Transverse colon (tissue), 4 donors: Measurements from ENCODE around the gene GPR153. TPM values are rescaled to one million over a fixed set of nuclear protein-coding genes. Genes with fewer than 3 reads are reported as not detected.

ENCODE experiments used
- DNase-seq: peaks from one replicate; pipeline ENCODE4 v3.0.0-alpha.2; 2019
- H3K27ac ChIP-seq, 4 donors: fragments of 200-600 bp; sonication (generic); 2 replicates each; pipeline ENCODE4 v1.5.1; 2016 to 2018; ENCODE audit warnings: inconsistent platforms in 4 of 4
- H3K27me3 ChIP-seq: fragments of 200-600 bp; sonication (generic); 2 replicates; pipeline ENCODE4 v1.5.1; 2017; ENCODE audit warnings: inconsistent platforms
- H3K36me3 ChIP-seq, 4 donors: fragments of 200-600 bp; sonication (generic); 2 replicates each; pipeline ENCODE4 v1.5.1; 2017 to 2019; ENCODE audit warnings: inconsistent platforms in 4 of 4
- H3K4me1 ChIP-seq, 4 donors: fragments of 200-600 bp; sonication (generic); 2 replicates each; pipeline ENCODE4 v1.5.1; 2017 to 2020; ENCODE audit warnings: inconsistent platforms in 4 of 4
- H3K4me3 ChIP-seq, 4 donors: fragments of 200-600 bp; sonication (generic); 1 replicate in 1 of 4; 2 replicates in 3 of 4; pipeline versions ENCODE4 v1.5.1 to v1.6.1; 2017 to 2019; ENCODE audit warnings: inconsistent platforms in 4 of 4
- H3K9me3 ChIP-seq, 2 donors: fragments of 200-600 bp; sonication (generic); 2 replicates each; pipeline ENCODE4 v1.5.1; 2017 to 2019; ENCODE audit warnings: inconsistent platforms in 2 of 2
- CTCF ChIP-seq, 5 experiments: fragments of 200-600 bp in 3 of 5; fragments of 450-650 bp in 2 of 5; sonication (generic) in 3 of 5; IDR thresholded peaks; 1 replicate in 2 of 5; 2 replicates in 3 of 5; pipeline ENCODE4 v1.5.1; 2016 to 2017; ENCODE audit warnings: antibody characterized with exemption in 5 of 5, inconsistent platforms in 3 of 5, mild to moderate bottlenecking in 2 of 5, moderate library complexity in 1 of 5
- EP300 ChIP-seq: sonication (generic); formaldehyde crosslinking; IDR thresholded peaks from one replicate; pipeline ENCODE4 v1.6.1; 2017; ENCODE audit warnings: antibody characterized with exemption, low read depth
- POLR2A ChIP-seq: fragments of 450-650 bp; IDR thresholded peaks from one replicate; pipeline ENCODE4 v1.6.1; 2016; ENCODE audit warnings: antibody characterized with exemption, mild to moderate bottlenecking, moderate library complexity
- POLR2AphosphoS5 ChIP-seq, 3 donors: sonication (generic); formaldehyde crosslinking; IDR thresholded peaks; one replicate each; pipeline ENCODE4 v1.6.1; 2016; ENCODE audit warnings: antibody characterized with exemption in 3 of 3
- WGBS, 2 donors: methylation state at CpG; one replicate each; pipeline ENCODE4 v1.1.5; 2018; ENCODE audit warnings: low coverage in 1 of 2; 5-methylcytosine and 5-hydroxymethylcytosine counted together
- in situ Hi-C, 4 donors: fragments of 200-750 bp; cut with MboI; loops; one replicate each; pipeline versions ENCODE4 v1.15.0 to v1.15.1; 2017; ENCODE audit warnings: low sequenced_read_pairs in 3 of 4, low pct_ligation_motif_present in 1 of 4, low pct_unique_long_range_greater_than_20kb in 1 of 4
- intact Hi-C: fragments of 100-400 bp; cut with DNase I; formaldehyde crosslinking; loops from one replicate; pipeline ENCODE4 v1.15.1; 2023; ENCODE audit warnings: low total_unique reads
- total RNA-seq, 4 donors: library from RNA; depleted of rRNA; stranded (reverse); fragments of >200 nt; gene quantifications; one replicate each; pipeline ENCODE4 v1.1.0, GENCODE V29; 2016

GPR153 gene
- total RNA-seq, 4 donors from 2014 or later, result 15.6 to 38.2 (median 27.8) TPM

GRCh38 chr1:6288665-6289064, 27.8 kb upstream of the GPR153 start:
- no peaks in the 10 kb centered on the region for H3K9me3 ChIP-seq
- TF ChIP-seq POLR2A (no peak), EP300 (no peak), POLR2AphosphoS5 (IDR thresholded peaks at IDR 0.05) (no peak), CTCF (IDR thresholded peaks at IDR 0.05) (no peak)
- no peaks in the 10 kb centered on the region for H3K27me3 ChIP-seq
- no peak overlapping the region for H3K27ac ChIP-seq
- in situ Hi-C loops (no loop called here), intact Hi-C loops (no loop called here)
- no peaks in the 10 kb centered on the region for H3K36me3 ChIP-seq
- peaks cover 0 to 6% (median 0%) of the 10 kb centered on the region in 4 donors for H3K4me1 ChIP-seq
- no peak for DNase-seq
- WGBS, 2 donors, result 40 to 76% methylated on average over 1 to 10 of the region's 10 CpGs
- no peak overlapping the region for H3K4me3 ChIP-seq

- Histone ChIP-seq H3K9me3 (no peaks in the 10 kb centered on the region), H3K27ac (no peak overlapping the region), H3K4me1 (peaks cover 0 to 6% (median 0%) of the 10 kb centered on the region in 4 donors), H3K4me3 (no peak overlapping the region), H3K27me3 (no peaks in the 10 kb centered on the region), H3K36me3 (no peaks in the 10 kb centered on the region)
- TF ChIP-seq POLR2AphosphoS5 (IDR thresholded peaks at IDR 0.05), result no peak
- TF ChIP-seq EP300, result no peak
- TF ChIP-seq CTCF (IDR thresholded peaks at IDR 0.05), result no peak
- no peak for TF ChIP-seq POLR2A
- intact Hi-C loops, result no loop called here
- DNase-seq, result no peak
- in situ Hi-C loops, result no loop called here
- 93% methylated on average over 14 of the region's 14 CpGs; no CpG with 5 or more reads in 1 of the 2 donors for WGBS, 2 donors
Observed at GRCh38 chr1:6288026-6288425, 27.1 kb upstream of the GPR153 start.

GRCh38 chr1:6287431-6287886, 26.6 kb upstream of the GPR153 start:
- Histone ChIP-seq H3K9me3 (no peaks in the 10 kb centered on the region), H3K4me1 (peaks cover 0 to 6% (median under 1%) of the 10 kb centered on the region in 4 donors), H3K27ac (no peak overlapping the region), H3K27me3 (no peaks in the 10 kb centered on the region), H3K4me3 (no peak overlapping the region), H3K36me3 (no peaks in the 10 kb centered on the region)
- no peak for TF ChIP-seq CTCF (IDR thresholded peaks at IDR 0.05)
- WGBS, 2 donors, result 81 to 87% methylated on average over 6 to 10 of the region's 10 CpGs
- no peak for DNase-seq
- intact Hi-C loops (no loop called here), in situ Hi-C loops (no loop called here)

- Histone ChIP-seq H3K4me1 (peaks cover 0 to 9% (median 3%) of the 10 kb centered on the region in 4 donors), H3K36me3 (no peaks in the 10 kb centered on the region), H3K9me3 (no peaks in the 10 kb centered on the region), H3K4me3 (no peak overlapping the region), H3K27me3 (no peaks in the 10 kb centered on the region), H3K27ac (no peak overlapping the region)
- WGBS, 2 donors, result 88% methylated on average over 13 of the region's 13 CpGs; no CpG with 5 or more reads in 1 of the 2 donors
- no peak for DNase-seq
- in situ Hi-C loops (no loop called here), intact Hi-C loops (no loop called here)
- TF ChIP-seq POLR2AphosphoS5 (IDR thresholded peaks at IDR 0.05) (no peak), CTCF (IDR thresholded peaks at IDR 0.05) (no peak), POLR2A (no peak), EP300 (no peak)
Observed at GRCh38 chr1:6287029-6287428, 26.1 kb upstream of the GPR153 start.
